ENCODE results near the gene PPP2R3B.
"Not testable (repeated sequence)": the region's sequence is repeated elsewhere in the genome, so short reads cannot be mapped to it uniquely, and the experiment has no call there.

Gene PPP2R3B

GRCh38 chrX:387729-388128 is 1.0 kb upstream of the PPP2R3B start:
- TF ChIP-seq, protein P1, sequence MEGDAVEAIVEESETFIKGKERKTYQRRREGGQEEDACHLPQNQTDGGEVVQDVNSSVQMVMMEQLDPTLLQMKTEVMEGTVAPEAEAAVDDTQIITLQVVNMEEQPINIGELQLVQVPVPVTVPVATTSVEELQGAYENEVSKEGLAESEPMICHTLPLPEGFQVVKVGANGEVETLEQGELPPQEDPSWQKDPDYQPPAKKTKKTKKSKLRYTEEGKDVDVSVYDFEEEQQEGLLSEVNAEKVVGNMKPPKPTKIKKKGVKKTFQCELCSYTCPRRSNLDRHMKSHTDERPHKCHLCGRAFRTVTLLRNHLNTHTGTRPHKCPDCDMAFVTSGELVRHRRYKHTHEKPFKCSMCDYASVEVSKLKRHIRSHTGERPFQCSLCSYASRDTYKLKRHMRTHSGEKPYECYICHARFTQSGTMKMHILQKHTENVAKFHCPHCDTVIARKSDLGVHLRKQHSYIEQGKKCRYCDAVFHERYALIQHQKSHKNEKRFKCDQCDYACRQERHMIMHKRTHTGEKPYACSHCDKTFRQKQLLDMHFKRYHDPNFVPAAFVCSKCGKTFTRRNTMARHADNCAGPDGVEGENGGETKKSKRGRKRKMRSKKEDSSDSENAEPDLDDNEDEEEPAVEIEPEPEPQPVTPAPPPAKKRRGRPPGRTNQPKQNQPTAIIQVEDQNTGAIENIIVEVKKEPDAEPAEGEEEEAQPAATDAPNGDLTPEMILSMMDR (IDR thresholded peaks at IDR 0.05): no peak
- no peak for TF ChIP-seq ZFX (IDR thresholded peaks at IDR 0.05; ENCODE audit: borderline replicate concordance)

GRCh38 chrX:386239-386767 is 404 bp downstream of the PPP2R3B start:
- peak overlapping the region; percentile 92 for H3K27ac ChIP-seq
- TF ChIP-seq ZFX (IDR thresholded peaks at IDR 0.05; ENCODE audit: borderline replicate concordance): no peak
- TF ChIP-seq, protein P1 (IDR thresholded peaks at IDR 0.05): no peak

More at GRCh38 chrX:387729-388128, 1.0 kb upstream of the PPP2R3B start:
- H3K27ac ChIP-seq: peak overlapping the region; percentile 92

- not testable (repeated sequence) for H3K27ac ChIP-seq
Measured at GRCh38 chrX:385736-386135, 971 bp downstream of the PPP2R3B start.

DNA sequence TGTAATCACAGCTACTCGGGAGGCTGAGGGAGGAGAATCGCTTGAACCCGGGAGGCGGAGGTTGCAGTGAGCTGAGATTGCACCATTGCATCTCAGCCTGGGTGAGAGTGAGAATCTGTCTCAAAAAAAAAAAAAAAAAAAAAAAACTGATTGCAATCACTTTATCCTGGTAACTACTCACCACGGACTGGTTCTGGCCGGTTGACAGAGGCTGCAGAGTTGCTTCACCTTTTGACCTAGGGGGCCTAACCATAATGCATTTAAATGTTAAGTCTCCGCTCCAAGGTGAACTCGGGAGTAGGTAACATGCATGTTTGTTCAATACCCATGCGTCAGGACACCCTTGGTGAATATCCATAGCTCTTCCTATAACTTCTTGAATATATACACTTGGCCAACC is 1.8 kb downstream of the PPP2R3B start:
- H3K27ac ChIP-seq: no peak overlapping the region
- no peak for TF ChIP-seq ZFX (IDR thresholded peaks at IDR 0.05; ENCODE audit: borderline replicate concordance)
- TF ChIP-seq, protein P1 (IDR thresholded peaks at IDR 0.05): no peak

DNA sequence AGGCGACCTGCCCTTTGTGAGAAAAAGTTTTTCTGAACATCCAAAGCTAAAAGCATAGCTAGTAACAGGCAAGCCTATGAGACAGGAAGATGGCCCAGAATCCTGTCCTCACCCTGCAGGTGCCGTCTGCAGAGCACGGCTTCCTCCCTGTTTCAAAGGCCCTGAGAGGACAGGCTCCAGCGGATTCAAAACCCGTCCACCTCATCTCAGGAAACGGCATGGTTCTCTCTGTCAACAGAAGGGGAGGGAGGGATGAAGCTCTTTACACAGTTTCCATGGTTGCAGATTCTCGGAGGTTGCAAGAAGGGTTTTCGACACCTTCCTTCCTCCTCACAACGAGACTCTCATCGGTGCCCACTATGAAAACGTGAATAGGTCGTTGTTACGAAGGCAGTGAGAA is 8.3 kb downstream of the PPP2R3B start:
- no peak for TF ChIP-seq ZFX (IDR thresholded peaks at IDR 0.05; ENCODE audit: borderline replicate concordance)
- TF ChIP-seq, protein P1 (IDR thresholded peaks at IDR 0.05): no peak
- H3K27ac ChIP-seq: no peak overlapping the region

GRCh38 chrX:376206-376605 is 10.5 kb downstream of the PPP2R3B start:
- not testable (repeated sequence) for H3K27ac ChIP-seq

DNA sequence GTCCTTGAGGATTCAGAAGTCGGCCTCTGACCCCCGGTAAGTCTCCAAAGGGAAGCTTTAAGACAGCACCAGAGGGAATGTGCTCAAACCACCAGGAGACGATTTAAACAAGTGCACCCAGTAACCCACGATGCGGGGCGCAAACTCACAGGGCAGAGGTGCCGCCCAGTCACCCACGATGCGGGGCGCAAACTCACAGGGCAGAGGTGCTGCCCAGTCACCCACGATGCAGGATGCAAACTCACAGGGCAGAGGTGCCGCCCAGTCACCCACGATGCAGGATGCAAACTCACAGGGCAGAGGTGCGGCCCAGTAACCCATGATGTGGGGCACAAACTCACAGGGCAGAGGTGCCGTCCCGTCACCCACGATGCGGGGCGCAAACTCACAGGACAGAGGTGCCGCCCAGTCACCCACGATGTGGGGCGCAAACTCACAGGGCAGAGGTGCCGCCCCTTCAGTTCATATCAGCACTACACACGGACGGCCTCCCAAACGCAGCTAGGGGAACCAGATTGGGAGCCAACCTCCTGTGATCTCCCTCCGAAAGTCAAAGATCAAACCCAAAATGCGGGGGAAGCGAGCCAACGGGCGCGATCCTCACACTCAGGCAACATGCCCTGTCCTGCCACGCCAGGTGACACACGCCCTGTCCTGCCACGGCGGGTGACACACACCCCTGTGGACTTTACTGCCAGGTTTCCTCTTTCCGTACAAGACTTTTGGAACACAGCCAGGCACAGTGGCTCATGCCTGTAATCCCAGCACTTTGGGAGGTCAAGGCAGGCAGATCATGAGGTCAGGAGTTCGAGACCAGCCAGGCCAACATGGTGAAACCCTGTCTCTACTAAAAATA is 11.3 kb downstream of the PPP2R3B start:
- TF ChIP-seq ZFX (IDR thresholded peaks at IDR 0.05; ENCODE audit: borderline replicate concordance): no peak
- TF ChIP-seq, protein P1 (IDR thresholded peaks at IDR 0.05): no peak
- no peak overlapping the region for H3K27ac ChIP-seq

DNA sequence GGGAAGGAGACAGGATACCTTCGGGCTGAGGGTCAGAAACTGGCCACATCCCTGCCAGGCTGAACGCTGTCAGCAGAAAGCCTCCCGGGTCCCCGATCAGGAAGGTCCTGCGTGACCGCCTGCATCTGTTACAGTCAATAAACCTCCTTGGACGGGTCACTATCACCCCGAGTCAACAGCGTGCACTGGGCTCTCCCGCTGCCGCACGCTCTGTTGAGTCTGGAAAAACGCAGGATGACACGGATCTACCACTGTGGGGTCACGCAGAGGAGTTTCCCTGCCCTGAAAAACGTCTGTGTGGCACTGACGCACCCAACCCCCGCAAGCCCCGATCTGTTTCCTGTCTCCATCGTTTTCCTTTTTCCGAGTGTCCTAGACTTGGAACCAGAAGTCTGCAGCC is 12.1 kb downstream of the PPP2R3B start:
- TF ChIP-seq ZFX (IDR thresholded peaks at IDR 0.05; ENCODE audit: borderline replicate concordance): no peak
- TF ChIP-seq, protein P1 (IDR thresholded peaks at IDR 0.05): no peak
- H3K27ac ChIP-seq: no peak overlapping the region

Measured in 22Rv1 (cell line).